Right forelimb (tissue), 1 donor: ENCODE measurements around the gene KLHL4.
"Not testable (repeated sequence)": the region's sequence is repeated elsewhere in the genome, so short reads cannot be mapped to it uniquely, and the experiment has no call there.

Experiments used
- DNase-seq: peaks from one replicate; pipeline ENCODE4 v3.0.0-alpha.2; 2018

Gene KLHL4

GRCh38 chrX:87663421-87663820 is 145.8 kb downstream of the KLHL4 start:
- no peak for DNase-seq

GRCh38 chrX:87664381-87664780 is 146.8 kb downstream of the KLHL4 start:
- DNase-seq = no peak

GRCh38 chrX:87679849-87680248 is 162.2 kb downstream of the KLHL4 start:
- DNase-seq = no peak

- DNase-seq = no peak
Measured at GRCh38 chrX:87687703-87688102, 170.1 kb downstream of the KLHL4 start.

- DNase-seq = not testable (repeated sequence)
Measured at GRCh38 chrX:87688113-87688748, 170.6 kb downstream of the KLHL4 start.

- not testable (repeated sequence) for DNase-seq
Measured at GRCh38 chrX:87689218-87689617, 171.6 kb downstream of the KLHL4 start.

- DNase-seq = no peak
Measured at GRCh38 chrX:87693204-87693603, 175.6 kb downstream of the KLHL4 start.

GRCh38 chrX:87697409-87697808 is 179.8 kb downstream of the KLHL4 start:
- DNase-seq = no peak

- DNase-seq = no peak
Measured at GRCh38 chrX:87702795-87703194, 185.2 kb downstream of the KLHL4 start.

GRCh38 chrX:87703469-87703868 is 185.9 kb downstream of the KLHL4 start:
- DNase-seq = not testable (repeated sequence)

- DNase-seq = no peak
Measured at GRCh38 chrX:87706134-87706533, 188.5 kb downstream of the KLHL4 start.

GRCh38 chrX:87710580-87710979 is 193.0 kb downstream of the KLHL4 start:
- DNase-seq = no peak
